HG02588 (cell line): Measurements from ENCODE around the gene SLC22A6.

ENCODE experiments used
- ATAC-seq: cut with Tn5 transposase; IDR thresholded peaks from one replicate; pipeline ENCODE4 v1.9.1; 2021; ENCODE audit warnings: mild to moderate bottlenecking, moderate library complexity; ENCODE audit not compliant: unreplicated experiment

The SLC22A6 gene

DNA sequence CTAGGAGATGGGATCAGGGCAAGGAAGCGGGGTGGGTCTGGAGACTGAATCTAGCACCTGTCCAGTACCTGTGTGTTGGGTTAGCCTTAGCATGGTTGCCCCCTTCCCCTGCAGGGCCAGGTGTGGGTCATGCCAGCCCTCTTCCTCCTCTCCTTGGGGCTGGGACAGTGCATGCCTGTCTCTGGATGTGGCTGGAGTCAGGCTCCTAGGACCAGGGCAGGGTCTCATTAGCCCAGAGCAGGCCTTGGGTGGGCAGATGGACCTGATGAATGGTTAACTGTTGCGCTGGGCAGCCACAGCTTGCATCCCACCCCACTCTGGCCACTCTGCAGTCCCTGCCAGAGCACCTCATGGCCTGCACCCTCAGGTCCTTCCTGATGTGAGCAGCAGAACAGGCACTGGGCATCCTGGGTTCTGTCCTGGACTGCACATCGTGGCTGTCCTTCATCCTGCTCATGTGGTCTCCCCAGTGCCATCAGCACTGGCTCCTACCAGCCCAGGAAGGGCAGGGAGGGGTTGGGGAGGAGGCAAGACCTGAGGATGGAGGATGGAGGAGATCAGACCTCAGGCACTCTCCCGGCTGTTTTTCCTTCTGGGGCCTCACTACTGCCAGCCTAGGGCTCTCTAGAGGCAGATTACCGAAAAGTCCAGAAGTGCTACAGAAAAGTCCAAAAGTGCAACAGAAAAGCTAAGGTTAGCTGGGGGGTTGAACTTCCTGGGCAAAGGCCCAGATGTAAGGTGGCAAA, 50.8 kb downstream of the SLC22A6 start:
- no peak for ATAC-seq

DNA sequence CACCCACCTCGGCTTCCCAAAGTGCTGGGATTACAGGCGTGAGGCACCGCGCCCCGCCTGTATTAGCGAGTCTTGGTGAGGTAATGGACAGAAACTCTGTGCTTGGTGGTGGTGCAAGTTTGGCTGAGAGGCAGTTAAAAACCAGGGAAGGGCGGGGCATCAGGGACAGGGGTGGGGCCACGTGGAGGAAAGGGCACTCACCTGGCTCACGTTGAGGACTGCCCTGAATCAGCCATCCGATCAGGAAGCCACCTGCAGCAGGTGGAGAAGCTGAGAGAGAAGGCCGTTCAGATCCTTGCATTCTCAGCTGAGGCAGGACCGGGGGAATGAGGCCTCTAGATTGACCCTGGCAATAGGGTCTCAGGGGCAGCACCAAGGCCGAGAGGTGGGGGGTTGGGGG, 51.5 kb downstream of the SLC22A6 start:
- no peak for ATAC-seq

DNA sequence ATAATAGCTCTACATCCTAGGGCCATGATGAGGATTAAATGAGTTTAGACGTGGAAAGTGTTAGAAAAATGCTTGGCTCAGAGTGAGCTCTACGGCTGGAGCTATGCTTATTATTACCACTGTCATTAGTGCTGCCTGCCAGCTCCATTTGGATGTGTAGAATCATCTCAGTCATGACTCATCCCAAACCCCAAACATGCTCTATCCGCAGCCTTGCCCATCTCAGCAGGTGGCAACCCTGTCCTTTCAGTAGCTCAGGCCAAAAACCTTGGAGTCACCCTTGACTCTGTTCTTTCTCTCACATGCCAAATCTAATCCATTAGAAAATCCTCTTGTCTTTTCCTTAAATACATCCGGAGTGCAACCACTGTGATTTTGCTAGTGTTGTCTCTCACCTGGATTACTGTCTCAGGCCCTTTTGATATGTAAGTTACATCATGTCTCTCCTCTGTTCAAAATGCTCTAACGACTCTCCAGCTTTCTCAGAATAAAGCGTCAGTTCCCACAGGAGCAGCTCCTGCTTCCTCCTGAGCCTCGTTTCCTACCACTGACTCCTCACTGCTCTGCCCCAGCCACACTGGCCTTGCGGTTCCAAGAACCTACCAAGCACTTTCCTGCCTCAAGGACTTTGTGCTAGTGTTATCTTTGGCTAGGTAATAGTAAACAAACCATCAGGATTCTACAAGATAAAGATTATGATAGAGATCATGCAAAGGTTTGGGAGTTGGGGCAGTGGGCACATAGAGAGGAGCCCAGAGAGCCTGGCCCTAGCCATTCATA, 53.1 kb downstream of the SLC22A6 start:
- no peak for ATAC-seq

DNA sequence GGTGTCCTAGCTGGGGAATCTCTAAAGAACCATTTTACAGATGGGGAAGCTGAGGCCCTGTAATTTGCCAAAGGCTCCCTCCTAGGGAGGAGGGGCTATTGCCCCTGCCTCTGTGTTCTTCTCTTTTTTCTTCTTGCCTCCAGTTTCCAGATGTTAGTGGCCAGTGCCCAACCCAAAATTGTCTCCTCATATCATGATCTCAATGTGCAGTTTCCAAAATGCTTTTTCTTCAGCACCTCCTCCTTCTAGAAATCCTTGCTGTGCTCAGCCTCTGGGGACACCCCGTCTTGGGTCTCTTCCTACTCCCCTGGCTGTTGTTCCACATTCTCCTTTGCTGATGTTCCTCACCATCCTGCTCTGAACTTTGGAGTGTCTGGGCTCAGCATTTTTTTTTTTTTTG, 54.1 kb downstream of the SLC22A6 start:
- ATAC-seq: no peak

DNA sequence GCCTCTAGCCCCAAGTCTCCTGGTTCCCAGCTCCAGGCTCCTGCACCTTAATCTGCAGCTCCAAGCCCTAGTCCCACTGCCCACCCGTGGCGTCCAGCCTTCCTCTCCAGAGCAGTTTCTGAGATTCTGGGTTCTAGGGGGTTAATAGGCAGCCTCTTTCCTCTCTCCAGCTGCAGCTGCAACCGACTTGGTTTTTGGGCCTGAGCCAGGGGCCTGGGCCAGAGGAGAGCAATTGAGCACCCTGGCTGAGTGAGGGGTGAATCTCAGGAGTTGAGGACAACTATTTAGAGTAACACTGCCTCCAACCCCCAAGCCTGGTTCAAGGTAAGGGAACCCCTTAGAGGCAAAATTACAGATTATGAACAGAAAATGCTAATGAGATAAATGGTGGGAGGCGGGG, 54.6 kb downstream of the SLC22A6 start:
- no peak for ATAC-seq

DNA sequence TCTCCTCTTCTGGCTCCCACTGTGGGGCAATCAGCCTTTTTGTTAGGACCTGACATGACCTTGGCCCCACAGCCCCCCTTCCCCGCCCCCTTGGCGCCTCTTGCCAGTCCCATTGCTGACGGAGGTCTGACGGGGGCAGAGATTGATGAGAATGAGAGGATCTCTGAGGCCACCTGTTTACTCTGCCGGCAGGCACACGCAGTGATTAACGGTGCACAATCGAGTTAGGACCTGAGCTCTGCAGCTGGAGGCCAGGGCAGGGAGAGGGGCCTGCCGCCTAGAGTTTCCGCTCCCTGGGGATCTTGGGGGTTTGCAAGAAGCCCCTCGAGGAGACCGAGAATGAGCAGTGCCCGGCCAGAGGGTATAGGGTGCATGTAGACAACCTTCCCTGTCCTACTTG, 56.8 kb downstream of the SLC22A6 start:
- ATAC-seq: no peak

DNA sequence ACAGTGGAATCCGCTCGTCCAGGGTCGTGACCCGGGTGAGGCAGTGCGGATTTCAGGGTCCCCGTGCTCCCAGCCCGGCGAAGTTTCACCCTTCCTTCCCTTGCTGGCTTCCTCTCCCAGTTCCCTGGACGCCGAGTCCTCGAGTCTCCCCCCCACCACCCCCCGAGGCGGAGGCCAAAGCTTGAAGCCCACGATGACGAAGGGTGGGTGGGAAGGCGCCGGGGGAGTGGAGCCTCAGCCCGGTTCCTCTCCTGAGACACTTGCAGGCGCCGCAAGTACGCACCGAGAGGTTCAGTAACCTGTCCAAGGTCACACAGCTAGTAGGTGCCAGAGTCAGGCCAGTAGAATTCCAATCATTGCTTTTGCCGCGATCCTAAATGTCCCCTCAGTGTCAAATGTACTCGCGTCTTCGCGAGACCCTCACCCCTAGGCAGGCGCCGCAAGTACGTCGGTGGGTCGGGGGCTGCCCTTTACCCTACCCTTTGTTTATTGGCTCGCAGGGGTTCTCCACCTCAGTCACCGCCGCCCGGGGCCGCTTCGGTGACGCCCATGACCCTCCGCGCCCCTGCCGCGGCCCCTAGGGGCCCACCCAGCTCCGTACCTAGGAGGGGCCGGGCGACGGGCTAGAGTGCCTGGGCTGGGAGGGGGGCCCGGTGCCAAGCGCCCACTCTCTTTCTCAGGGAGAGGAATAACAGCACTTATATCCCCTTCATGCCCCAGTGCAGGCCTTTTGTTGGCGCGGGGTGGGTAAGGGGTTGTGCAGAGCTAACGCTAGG, 57.9 kb downstream of the SLC22A6 start:
- no peak for ATAC-seq
